Neural progenitor cell (in vitro differentiated cells): Measurements from ENCODE around the gene KRT78. TPM values are rescaled to one million over a fixed set of nuclear protein-coding genes. Genes with fewer than 3 reads are reported as not detected.

Source experiments
- DNase-seq: peaks from one replicate; pipeline ENCODE4 v3.0.0-alpha.2; 2016; ENCODE audit warnings: low spot score
- H2AFZ ChIP-seq: fragments of 200-600 bp; sonication (generic); replicated peaks from 2 replicates; pipeline ENCODE4 v1.6.1; 2016; ENCODE audit warnings: antibody characterized with exemption
- H3F3A ChIP-seq: fragments of 200-600 bp; sonication (generic); 2 replicates; pipeline ENCODE4 v1.6.1; 2016; ENCODE audit warnings: antibody characterized with exemption, low read depth
- H3K27ac ChIP-seq: fragments of 200-600 bp; sonication (generic); 2 replicates; pipeline ENCODE4 v1.5.1; 2016; ENCODE audit warnings: mild to moderate bottlenecking
- H3K27me3 ChIP-seq: fragments of 200-600 bp; sonication (generic); 2 replicates; pipeline ENCODE4 v1.6.1; 2016; ENCODE audit warnings: mild to moderate bottlenecking, moderate library complexity
- H3K36me3 ChIP-seq: fragments of 200-600 bp; sonication (generic); 2 replicates; pipeline ENCODE4 v1.5.1; 2016
- H3K4me1 ChIP-seq: fragments of 200-600 bp; sonication (generic); 2 replicates; pipeline ENCODE4 v1.6.1; 2016; ENCODE audit warnings: mixed run types
- H3K4me2 ChIP-seq: fragments of 200-600 bp; sonication (generic); 2 replicates; pipeline ENCODE4 v1.6.1; 2016
- H3K4me3 ChIP-seq: fragments of 200-600 bp; sonication (generic); 2 replicates; pipeline ENCODE4 v1.5.1; 2016
- H3K79me2 ChIP-seq: fragments of 200-600 bp; sonication (generic); 2 replicates; pipeline ENCODE4 v1.6.1; 2016; ENCODE audit warnings: low read depth
- H3K9ac ChIP-seq: fragments of 200-600 bp; sonication (generic); 2 replicates; pipeline ENCODE4 v1.6.1; 2016
- H3K9me3 ChIP-seq: fragments of 200-600 bp; sonication (generic); 2 replicates; pipeline ENCODE4 v1.5.1; 2016; ENCODE audit warnings: low read depth
- H4K20me1 ChIP-seq: fragments of 200-600 bp; sonication (generic); 2 replicates; pipeline ENCODE4 v1.6.1; 2016; ENCODE audit warnings: low read depth
- H3K27ac Mint-ChIP-seq: 3 replicates; pipeline ENCODE4 v1.8.0; 2021; ENCODE audit warnings: mixed read lengths
- H3K27me3 Mint-ChIP-seq: 2 replicates; pipeline ENCODE4 v1.8.0; 2022; ENCODE audit warnings: low read depth, mild to moderate bottlenecking, inconsistent platforms, moderate library complexity, mixed read lengths; ENCODE audit not compliant: insufficient read depth
- H3K36me3 Mint-ChIP-seq: 3 replicates; pipeline ENCODE4 v1.8.0; 2021; ENCODE audit warnings: mixed read lengths
- H3K4me1 Mint-ChIP-seq: 3 replicates; pipeline ENCODE4 v1.8.0; 2021; ENCODE audit warnings: mixed read lengths
- H3K4me3 Mint-ChIP-seq: 3 replicates; pipeline ENCODE4 v1.8.0; 2021; ENCODE audit warnings: mild to moderate bottlenecking, moderate library complexity, mixed read lengths
- H3K9me3 Mint-ChIP-seq: 3 replicates; pipeline ENCODE4 v1.8.0; 2020; ENCODE audit warnings: mixed read lengths
- CTCF ChIP-seq: fragments of 200-600 bp; sonication (generic); IDR thresholded peaks from 2 replicates; pipeline ENCODE4 v1.5.1; 2017; ENCODE audit warnings: antibody characterized with exemption, mild to moderate bottlenecking
- EZH2 ChIP-seq: fragments of 200-600 bp; sonication (generic); IDR thresholded peaks from 2 replicates; pipeline ENCODE4 v1.6.1; 2017; ENCODE audit warnings: antibody characterized with exemption, mild to moderate bottlenecking, moderate library complexity
- EZH2phosphoT487 ChIP-seq: fragments of 200-600 bp; sonication (generic); IDR thresholded peaks from 2 replicates; pipeline ENCODE4 v1.6.1; 2017; ENCODE audit warnings: antibody characterized with exemption
- total RNA-seq: library from RNA; depleted of rRNA; stranded (reverse); fragments of >200 nt; gene quantifications from 2 replicates; pipeline ENCODE4 v1.2.3, GENCODE V29; 2015; ENCODE audit warnings: low replicate concordance

The KRT78 gene
- total RNA-seq, 1 donor from 2014 or later, result not detected

DNA sequence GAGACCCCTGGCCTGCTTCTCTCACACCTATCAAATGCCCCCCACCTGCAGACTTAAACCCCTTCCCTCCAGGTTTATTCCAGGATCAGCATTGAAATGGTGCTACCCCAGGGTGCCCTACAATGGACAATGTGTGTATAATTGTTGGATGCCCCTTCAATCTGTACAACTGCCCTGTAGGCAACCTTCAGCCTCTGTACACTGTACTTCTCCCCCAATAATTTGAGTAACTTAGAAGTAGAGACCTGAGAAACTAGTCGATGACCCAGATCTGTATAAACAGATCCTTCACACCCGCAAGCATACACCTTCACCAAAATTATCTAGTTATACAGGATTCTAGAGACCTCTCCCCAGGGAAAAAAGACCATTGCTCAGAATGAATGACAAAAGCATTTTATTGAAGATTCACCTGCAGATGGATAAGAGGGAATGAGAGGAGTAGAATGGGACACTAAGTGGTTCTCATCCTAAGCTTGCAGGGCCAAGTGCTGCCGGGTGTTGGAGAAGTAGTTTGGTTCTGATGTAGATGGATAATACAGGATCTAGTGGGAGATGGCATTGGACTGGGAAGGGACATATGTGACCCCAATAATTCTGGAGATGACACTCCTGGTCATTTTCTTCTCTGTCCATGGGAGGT is 42.5 kb downstream of the KRT78 start:
- H3K36me3 ChIP-seq, result no peaks in the 10 kb centered on the region
- no peak for DNase-seq
- peaks cover 9% of the 10 kb centered on the region for H3K27me3 Mint-ChIP-seq
- no peaks in the 10 kb centered on the region for H3F3A ChIP-seq
- H3K36me3 Mint-ChIP-seq, result no peaks in the 10 kb centered on the region
- H2AFZ ChIP-seq, result no peak overlapping the region
- no peak overlapping the region for H3K27ac ChIP-seq
- H3K4me2 ChIP-seq, result no peak overlapping the region
- no peaks in the 10 kb centered on the region for H3K79me2 ChIP-seq
- H4K20me1 ChIP-seq, result no peaks in the 10 kb centered on the region
- H3K9me3 ChIP-seq, result no peaks in the 10 kb centered on the region
- no peak overlapping the region for H3K9ac ChIP-seq
- peaks cover 4% of the 10 kb centered on the region for H3K4me1 Mint-ChIP-seq
- no peak for TF ChIP-seq EZH2
- H3K9me3 Mint-ChIP-seq, result no peaks in the 10 kb centered on the region
- H3K4me3 Mint-ChIP-seq, result no peak overlapping the region
- no peaks in the 10 kb centered on the region for H3K27me3 ChIP-seq
- no peak overlapping the region for H3K4me3 ChIP-seq
- H3K27ac Mint-ChIP-seq, result no peak overlapping the region
- peaks cover 15% of the 10 kb centered on the region for H3K4me1 ChIP-seq

DNA sequence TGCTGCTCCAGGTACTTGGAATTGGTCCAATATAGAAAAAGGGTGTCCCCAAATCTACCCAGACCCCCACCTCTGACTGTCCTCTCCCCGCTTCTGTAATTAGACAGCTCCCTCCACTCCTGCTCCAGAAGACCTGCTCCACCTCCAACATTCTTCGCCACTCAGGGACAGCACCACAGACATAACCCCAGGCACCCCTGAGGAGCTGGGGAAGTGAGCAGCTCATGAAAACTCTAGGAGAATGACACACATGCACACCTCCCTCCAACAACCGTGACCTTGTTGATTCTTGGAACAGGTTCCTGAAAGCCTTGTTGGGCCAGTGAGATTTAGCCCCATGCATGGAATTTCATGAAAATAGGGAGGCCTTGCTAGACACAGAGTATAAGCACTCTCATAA is 43.1 kb downstream of the KRT78 start:
- Histone ChIP-seq H3K79me2 (no peaks in the 10 kb centered on the region), H4K20me1 (no peaks in the 10 kb centered on the region), H2AFZ (no peak overlapping the region), H3F3A (no peaks in the 10 kb centered on the region), H3K36me3 (no peaks in the 10 kb centered on the region), H3K9ac (no peak overlapping the region), H3K27ac (no peak overlapping the region), H3K4me3 (no peak overlapping the region), H3K27me3 (no peaks in the 10 kb centered on the region), H3K4me2 (no peak overlapping the region), H3K4me1 (peaks cover 15% of the 10 kb centered on the region), H3K9me3 (no peaks in the 10 kb centered on the region)
- no peak for TF ChIP-seq CTCF
- TF ChIP-seq EZH2, result no peak
- no peak for TF ChIP-seq EZH2phosphoT487
- no peaks in the 10 kb centered on the region for H3K9me3 Mint-ChIP-seq
- no peak overlapping the region for H3K4me3 Mint-ChIP-seq
- no peak overlapping the region for H3K27ac Mint-ChIP-seq
- H3K4me1 Mint-ChIP-seq, result peaks cover 4% of the 10 kb centered on the region
- H3K27me3 Mint-ChIP-seq, result peaks cover 9% of the 10 kb centered on the region
- H3K36me3 Mint-ChIP-seq, result no peaks in the 10 kb centered on the region
- no peak for DNase-seq

DNA sequence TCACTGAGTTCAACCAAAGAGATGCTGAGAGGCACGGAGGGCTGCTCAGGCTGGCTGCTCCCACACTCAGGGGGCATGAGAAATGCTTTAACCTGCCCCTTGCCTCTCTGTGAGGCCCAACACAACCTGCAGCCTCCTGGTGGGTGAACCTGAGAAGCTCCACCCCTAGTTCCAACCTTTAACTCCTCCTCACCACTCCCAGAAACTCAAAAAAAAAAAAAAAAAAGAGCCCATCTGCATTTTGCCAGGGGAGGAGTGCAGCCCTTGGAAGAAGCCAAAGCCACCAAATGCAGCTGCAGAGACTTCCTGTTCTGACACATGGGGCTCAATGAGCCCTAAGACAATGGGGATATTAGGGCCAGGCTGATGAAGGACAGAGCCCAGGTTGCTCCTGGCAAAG is 43.8 kb downstream of the KRT78 start:
- no peak overlapping the region for H3K4me2 ChIP-seq
- no peaks in the 10 kb centered on the region for H3K79me2 ChIP-seq
- no peaks in the 10 kb centered on the region for H3K9me3 ChIP-seq
- H3K36me3 ChIP-seq, result no peaks in the 10 kb centered on the region
- no peak overlapping the region for H3K4me3 ChIP-seq
- TF ChIP-seq CTCF (no peak), EZH2phosphoT487 (no peak), EZH2 (no peak)
- H4K20me1 ChIP-seq, result no peaks in the 10 kb centered on the region
- no peak overlapping the region for H3K27ac ChIP-seq
- peaks cover 9% of the 10 kb centered on the region for H3K27me3 Mint-ChIP-seq
- H3K27me3 ChIP-seq, result no peaks in the 10 kb centered on the region
- H3K9ac ChIP-seq, result no peak overlapping the region
- no peak overlapping the region for H3K27ac Mint-ChIP-seq
- H3K4me3 Mint-ChIP-seq, result no peak overlapping the region
- H3K4me1 Mint-ChIP-seq, result peaks cover 4% of the 10 kb centered on the region
- H3K4me1 ChIP-seq, result peaks cover 15% of the 10 kb centered on the region
- no peak for DNase-seq
- no peaks in the 10 kb centered on the region for H3F3A ChIP-seq
- no peaks in the 10 kb centered on the region for H3K9me3 Mint-ChIP-seq
- no peaks in the 10 kb centered on the region for H3K36me3 Mint-ChIP-seq
- no peak overlapping the region for H2AFZ ChIP-seq

DNA sequence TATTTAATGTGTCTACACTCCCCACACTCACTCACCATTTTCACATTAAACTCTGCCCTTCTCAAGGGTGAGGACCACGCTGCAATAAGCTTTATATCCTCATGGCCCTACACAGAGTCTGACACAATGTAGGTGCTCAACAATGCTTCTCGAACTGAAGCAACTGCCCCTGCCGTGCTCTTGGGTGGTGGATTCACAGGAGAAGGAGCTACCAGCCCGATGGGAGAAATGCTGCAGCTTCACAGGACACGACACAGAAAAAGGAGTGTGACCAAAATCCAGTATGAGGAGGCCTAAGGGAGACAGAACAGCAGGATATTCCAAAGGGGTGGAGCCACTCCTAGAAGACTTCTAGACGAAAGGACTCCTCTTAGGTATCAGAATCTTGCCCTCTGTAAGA is 46.4 kb downstream of the KRT78 start:
- H3K36me3 Mint-ChIP-seq, result no peaks in the 10 kb centered on the region
- no peak overlapping the region for H3K4me2 ChIP-seq
- H3K9me3 Mint-ChIP-seq, result no peaks in the 10 kb centered on the region

More for the DNA sequence above, 46.4 kb downstream of the KRT78 start:
- no peak overlapping the region for H3K27ac Mint-ChIP-seq
- H4K20me1 ChIP-seq, result no peaks in the 10 kb centered on the region
- H3K27me3 ChIP-seq, result no peaks in the 10 kb centered on the region
- H3K9me3 ChIP-seq, result no peaks in the 10 kb centered on the region
- H3F3A ChIP-seq, result no peaks in the 10 kb centered on the region
- H3K79me2 ChIP-seq, result no peaks in the 10 kb centered on the region
- DNase-seq, result no peak
- H3K36me3 ChIP-seq, result no peaks in the 10 kb centered on the region
- no peak overlapping the region for H3K4me3 ChIP-seq
- TF ChIP-seq CTCF (no peak), EZH2 (no peak), EZH2phosphoT487 (no peak)
- no peak overlapping the region for H2AFZ ChIP-seq
- peaks cover 12% of the 10 kb centered on the region for H3K4me1 ChIP-seq
- peaks cover 4% of the 10 kb centered on the region for H3K4me1 Mint-ChIP-seq
- H3K9ac ChIP-seq, result no peak overlapping the region
- no peak overlapping the region for H3K4me3 Mint-ChIP-seq
- H3K27me3 Mint-ChIP-seq, result peaks cover 9% of the 10 kb centered on the region
- no peak overlapping the region for H3K27ac ChIP-seq
